GDM1 (cell line): ENCODE data around the gene GPR25.

Experiments used
- DNase-seq: peaks from one replicate; lab custom pipeline; 2025; lab: John Stamatoyannopoulos, UW

GPR25 gene, protein sequence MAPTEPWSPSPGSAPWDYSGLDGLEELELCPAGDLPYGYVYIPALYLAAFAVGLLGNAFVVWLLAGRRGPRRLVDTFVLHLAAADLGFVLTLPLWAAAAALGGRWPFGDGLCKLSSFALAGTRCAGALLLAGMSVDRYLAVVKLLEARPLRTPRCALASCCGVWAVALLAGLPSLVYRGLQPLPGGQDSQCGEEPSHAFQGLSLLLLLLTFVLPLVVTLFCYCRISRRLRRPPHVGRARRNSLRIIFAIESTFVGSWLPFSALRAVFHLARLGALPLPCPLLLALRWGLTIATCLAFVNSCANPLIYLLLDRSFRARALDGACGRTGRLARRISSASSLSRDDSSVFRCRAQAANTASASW

DNA sequence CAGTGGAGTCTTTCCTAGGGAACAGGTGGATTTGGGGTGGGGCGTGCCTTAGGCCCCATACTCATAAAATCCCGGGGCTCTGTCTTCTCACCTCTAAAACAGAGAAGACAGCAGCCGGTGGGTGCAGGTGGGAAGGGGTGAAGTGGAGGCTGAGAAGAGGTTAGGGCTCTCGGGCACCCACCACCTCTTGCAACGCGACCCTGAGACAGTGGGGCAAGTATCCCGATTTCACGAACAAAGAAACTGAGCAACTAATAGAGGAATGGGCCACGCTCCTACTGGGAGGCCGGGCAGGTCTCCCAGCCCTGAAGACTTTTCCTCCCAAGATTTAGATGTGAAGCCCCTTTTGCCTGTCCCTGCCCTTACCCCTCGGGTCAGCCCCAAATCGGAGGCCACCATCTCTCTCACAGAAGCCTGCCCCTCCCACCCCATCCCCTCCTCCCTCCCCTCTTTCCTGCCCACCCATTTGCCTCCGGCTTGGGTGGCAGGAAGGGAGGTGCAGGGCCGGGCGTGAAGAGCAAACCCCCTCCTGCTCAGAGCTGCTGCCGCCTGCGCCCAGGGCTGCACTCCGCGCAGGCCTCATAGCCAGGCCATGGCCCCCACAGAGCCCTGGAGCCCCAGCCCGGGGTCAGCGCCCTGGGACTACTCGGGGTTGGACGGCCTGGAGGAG, at the start of gene GPR25:
Gene GPR25 (plus strand): TSS at position 536 of the 670 bp plus-strand sequence. CDS start 57 bp downstream, at position 593.
- DNase-seq = no peak

DNA sequence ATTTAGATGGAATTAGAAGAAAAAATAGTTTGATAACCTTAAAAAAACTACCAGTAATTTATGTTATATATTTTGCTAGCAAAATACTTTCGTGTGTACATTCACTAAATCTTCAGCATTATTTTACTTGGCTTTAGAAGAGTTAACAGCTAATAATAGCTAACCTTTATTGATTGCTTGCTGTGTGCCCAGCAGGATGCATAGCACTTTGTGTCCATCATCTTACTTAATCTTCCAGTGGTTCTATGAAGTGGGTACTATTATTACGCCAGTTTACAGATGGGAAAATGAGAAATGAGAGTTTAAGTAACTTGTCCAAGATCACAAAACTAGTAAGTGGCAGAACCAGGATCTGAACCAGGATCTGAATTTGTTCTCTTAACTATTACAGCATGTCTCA, 41.7 kb upstream of the GPR25 start:
- no peak for DNase-seq

DNA sequence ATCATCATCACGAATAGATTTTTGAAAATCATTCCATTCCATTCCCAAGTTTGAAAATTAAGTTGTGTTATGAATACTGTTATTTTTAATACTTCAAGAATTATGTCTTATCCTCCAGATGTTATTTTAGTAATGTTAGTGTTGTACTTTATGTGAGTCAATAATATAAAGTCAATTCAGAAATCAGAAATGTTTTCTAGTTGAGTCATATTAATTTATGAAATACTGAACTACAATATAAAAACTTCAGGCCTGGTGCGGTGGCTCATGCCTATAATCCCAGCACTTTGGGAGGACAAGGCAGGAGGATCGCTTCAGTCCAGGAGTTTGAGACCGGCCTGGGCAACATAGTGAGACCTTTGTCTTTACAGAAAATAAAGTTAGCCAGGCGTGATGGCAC, 38.4 kb upstream of the GPR25 start:
- DNase-seq = no peak

DNA sequence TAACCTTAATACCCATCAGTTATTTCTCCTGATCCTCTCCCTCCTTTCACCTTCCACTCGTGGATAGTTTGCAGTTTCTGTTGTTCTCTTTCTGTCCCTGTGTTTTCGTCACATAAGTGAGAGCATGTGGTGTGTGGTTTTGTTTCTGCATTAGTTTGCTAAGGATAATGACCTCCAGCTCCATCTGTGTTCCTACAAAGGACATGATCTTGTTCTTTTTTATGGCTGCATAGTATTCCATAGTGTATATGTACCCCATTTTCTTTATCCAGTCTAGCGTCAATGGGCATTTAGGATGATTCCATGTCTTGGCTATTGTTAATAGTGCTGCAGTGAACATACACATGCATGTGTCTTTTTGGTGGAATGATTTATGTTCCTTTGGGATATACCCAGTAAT, 36.6 kb upstream of the GPR25 start:
- DNase-seq = no peak

DNA sequence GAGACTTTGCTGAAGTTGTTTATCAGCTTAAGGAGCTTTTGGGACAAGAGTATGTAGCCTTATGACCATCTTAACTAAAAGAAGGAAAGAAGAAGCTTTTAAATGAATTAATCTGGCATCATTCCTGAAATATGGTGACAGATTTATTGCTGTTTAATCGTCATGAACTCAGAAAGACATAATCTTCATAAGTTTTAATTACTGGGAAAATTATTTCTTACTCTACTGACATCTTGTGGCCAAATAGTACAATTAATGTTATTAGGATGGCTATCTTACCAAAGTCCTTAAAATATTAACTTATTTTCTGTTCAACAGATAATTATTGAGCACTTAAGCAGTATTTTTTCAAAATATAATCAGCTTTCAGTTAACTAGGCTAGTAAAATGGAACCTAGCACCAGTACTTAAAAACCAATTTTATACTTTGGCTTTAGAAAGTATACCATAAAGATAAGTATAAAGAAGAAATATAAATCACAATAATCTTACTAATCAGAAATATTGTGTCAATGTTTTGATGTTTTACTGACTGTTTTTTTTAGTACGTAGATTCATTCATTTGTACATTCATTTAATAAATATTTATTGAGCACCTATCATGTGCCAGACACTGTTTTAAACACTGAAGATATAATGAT, 34.7 kb upstream of the GPR25 start:
- DNase-seq = no peak

DNA sequence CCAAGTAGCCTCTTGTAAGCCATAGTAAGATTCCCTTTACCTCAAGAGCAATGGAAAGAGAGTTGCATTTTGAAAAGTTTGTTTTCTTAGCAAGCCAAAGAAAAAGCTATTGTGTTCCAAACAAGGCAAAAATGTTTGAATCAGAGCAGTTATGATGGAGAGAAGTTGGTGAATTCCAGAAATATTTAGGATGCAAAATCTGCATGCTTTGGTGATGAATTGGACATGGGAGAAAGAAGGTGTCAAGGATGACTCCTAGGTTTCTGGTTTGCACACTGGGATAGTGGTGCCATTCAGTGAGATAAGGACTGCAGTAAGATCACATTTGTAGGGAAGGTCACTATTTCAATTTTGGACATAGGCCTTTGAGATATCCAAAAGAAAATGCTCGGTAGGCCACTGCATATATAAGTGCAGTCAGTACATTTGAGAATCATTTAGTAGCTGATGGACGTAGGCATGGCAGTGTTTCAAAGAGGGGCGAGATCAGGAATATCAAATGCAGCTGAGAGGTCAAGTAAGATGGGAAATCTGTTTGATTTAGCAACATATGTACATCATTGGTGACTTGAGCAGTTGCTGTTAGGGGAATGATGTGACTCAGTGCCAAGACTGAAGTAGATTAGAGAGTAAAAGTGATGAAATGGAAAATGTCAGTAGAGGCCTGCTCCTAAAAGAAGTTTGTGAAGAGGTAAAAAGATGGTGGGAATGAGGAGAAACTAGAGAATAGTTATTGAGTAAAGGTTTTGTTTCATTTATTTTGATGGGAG, 33.9 kb upstream of the GPR25 start:
- DNase-seq = no peak

DNA sequence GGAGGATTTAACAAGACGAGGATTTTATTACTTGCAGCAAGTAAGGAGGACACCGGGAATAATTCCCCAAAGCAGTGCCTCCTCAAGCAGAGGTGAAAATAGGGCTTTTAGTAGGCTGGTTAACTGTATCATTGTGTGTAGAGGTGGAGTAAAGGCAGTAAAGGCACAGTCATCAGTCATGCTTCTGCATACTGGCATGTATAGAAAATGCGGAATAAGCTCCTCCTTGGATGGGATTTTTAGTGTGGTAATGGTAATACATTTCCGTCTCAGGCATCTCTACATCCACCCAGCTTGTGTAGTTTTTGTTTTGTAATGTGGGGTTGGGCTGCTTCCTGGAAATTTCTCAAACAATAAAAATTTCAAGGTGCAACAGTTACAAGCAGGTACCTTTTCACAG, 27.4 kb upstream of the GPR25 start:
- no peak for DNase-seq

DNA sequence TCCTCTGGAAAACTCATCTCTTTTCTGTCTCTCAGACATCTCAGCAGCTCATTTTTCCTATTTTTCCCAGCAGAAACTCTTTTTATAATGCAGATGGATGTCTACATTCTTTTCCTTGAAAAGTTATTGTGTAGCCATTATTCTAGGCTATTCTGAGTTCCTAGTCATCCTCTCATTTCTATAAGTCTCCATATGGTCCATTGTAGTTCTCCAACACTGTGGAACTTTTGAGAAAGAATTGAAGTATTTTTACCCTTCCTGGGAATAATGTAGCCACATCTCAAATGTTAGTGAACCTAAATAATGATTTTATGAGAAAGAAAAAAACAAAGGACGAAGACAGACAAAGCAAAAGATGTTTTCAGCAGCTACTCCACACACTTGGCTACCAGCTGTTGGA, 26.4 kb upstream of the GPR25 start:
- DNase-seq = no peak

DNA sequence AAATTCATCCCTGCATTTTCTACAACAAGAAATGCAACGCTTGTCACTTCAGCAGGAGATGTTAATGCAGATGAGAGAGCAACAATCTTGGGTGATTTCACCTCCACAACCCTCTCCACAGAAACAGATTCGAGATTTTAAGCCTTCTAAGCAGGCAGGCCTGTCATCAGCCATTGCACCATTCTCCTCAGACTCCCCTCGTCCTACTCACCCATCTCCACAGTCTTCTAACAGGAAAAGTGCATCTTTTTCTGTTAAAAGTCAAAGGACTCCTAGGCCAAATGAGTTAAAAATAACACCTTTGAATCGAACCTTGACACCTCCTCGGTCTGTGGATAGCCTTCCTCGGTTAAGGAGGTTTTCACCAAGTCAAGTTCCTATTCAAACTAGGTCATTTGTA, 23.4 kb upstream of the GPR25 start:
- DNase-seq = no peak

DNA sequence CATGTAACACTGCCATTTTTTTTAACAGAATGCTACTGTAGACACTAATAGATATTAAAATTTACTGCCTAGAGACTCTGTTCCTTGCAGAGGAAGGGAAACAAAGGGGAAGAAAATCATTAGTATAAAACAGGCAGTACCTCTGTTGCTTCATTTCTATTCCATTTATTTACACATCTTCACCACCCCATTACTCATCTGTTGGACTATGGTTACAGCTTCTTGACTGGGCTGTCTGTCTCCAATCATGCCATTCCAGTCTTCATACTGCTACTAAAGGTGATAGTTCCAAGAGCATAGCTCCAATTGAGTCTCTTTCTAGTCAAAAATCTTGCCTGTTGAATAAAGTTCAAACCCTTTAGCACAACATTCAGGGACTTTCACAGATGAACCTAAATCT, 22.2 kb upstream of the GPR25 start:
- DNase-seq = no peak

DNA sequence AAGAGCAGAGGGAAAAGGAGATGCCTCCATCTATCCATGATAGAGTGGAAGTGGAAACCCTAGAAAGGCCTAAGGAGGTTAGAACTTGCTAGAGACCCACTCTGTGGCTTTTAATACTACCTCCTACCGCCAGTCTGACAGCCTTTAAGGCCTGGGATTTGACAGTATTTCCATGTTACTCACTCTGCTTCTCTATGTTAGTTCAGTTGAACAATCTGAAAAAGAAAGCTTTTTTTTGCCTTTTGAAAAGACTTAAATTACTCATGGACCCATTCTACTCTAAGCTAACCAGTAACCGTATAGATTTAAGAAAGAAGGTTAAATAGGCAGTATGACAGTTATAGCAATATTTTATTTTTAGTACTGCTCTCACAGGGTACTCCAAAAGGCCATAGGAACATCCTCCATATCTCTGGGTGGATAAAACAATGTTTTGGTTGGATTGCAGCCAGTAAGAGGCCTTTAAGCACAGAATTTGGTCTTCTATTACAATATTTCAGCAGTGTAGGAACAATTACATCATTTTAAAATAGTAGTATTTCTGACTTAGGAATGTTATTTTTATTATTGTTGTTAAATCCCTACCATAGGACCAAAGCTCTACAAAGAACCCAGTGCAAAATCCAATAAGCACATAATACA, 15.9 kb upstream of the GPR25 start:
- no peak for DNase-seq

DNA sequence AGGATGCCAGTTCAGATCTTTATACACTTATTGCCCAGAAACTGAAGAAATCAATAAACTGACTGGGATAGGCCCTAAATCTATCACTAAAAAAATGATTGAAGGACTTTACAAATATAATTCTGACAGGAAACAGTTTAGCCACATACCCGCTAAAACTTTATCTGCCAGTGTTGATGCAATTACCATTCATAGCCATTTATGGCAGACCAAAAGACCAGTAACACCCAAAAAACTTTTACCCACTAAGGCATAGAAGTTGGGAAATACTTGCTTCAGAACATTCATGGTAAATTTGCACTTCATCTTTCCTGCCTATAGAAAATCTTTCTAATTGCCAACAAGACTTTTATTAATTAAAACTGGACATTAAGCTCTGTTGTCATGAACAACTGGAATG, 15.0 kb upstream of the GPR25 start:
- no peak for DNase-seq

DNA sequence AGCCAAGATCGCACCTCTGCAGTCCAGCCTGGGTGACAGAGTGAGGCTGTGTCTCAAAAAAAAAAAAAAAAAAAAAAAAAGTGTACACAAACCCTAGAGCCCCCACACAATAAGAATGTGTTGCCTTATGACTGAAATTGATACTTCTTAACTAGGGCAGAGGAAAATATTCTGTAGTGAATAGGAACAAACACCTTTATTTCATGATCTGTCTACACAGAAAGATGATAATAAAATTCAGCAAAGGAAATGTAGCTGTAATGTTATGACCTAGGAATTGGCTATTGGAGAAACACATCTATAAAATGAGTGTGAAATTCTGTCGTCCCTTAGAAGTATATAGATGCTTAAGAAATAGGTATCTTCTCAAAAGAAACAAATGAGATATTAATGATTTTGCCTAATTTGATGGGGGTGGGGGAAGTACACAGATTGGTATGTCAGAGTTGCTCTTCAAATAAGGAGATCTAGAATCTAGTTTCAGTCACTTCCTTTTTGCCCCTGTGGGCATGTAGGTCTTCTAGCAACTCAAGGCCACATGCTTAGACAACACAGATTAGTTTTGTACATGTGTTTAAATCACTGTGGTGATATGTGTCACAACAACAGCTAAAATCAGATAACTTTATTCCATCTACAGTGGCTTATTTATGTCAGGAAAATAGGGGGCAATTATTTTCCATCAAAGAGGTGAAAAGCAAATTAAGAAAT, 10.7 kb upstream of the GPR25 start:
- DNase-seq = no peak

DNA sequence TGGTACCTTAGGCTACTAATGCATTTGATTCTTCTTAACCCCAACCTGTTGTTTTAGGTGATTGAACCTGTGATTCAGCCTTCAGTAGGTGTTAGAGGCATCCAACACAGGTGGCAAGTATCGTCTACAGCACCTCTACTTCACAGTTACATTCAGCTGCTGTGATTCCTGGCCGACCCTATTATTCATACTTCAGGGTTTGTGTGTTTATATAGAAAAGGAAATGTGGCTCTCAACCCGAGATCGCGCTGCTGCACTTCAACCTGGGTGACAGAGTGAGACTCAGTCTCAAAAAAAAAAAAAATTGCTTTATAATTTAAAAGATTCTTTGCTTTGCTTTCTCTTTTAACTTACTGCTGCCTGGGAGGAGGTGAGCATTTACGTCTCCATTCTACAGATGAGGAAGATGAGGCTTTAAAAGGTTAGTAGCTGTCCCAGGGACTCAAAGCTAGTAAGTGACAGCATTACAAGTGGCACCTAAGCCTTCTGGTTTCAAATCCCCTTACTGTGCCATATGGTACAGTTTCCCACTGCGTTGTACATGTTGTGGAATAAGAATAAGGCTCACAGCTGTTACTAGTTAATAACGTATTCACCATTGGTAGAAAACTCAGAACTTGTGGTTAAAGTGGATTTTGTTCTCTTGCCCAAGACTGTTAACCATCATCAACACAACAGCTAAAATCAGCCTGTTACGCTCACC, 9.9 kb upstream of the GPR25 start:
- no peak for DNase-seq

DNA sequence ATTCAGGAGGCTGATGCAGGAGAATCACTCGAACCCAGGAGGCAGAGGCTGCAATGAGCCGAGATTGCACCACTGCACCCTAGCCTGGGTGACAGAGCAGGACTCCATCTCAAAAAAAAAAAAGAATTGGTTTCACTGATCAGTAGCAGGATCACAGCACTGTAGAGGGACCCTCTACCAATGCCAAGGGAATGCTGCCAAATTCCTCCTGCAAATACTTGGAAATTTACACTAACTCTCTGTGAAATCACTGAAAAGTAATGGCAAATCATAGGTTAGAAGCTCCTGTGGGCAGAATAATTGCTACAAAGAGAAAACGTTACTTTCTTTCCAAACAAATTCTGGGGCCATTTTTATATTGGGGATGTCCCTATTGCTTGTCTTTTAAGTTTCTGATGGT, 6.7 kb upstream of the GPR25 start:
- DNase-seq = no peak

DNA sequence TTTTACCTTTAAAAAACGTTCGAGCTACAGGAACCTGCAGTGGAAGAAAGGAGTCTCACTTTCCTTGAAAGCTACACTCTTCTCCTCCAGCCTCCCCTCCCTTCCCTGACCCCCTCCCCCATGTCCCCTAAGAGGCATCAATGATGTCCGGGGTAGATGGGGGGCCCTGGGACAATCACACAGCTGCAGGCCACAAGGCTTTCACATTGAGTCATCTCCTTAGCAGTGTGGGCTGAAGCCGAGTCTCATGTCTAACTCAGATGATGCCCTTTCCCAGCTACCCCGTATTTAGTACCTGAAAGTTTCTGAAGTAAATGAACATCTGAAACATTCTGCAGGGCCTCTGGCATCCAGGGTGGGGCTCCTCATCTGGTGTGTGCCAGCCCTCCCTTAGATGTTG, 6.3 kb upstream of the GPR25 start:
- DNase-seq = no peak

DNA sequence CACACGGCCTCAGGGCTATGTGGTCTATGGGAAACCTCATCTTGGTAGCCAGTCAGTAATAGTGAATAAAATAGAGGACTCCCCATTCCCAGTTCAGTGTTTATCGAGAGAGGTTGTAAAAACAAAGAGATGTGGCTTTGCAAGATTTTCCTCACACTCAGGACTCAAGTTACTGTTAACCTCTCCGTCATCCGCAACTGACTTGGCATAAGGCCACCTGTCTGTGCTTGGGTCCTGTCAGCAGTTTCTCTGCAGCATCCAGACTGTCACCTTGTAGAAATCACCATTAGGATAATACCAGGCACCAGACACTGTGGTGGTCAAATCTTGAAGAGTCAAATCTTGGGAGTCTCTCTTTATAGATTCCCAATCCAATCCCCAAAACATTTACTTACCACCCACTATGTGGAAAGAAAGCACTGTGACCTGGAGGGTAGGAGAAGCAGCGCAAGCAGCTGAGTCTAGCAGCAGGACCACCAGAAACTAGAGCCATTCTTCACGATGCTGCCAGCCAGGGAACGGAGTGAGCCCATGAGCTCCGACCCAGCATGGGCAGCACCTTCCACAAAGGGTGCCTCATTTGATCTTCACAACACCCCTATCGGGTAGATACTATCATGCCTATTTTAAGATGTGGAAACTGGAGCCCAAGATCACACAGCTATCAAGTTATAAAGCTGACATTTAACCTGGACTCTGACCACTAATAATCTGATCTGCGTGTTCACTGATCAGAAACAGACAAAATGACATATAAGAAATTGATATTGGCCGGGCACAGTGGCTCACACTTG, 5.6 kb upstream of the GPR25 start:
- no peak for DNase-seq

DNA sequence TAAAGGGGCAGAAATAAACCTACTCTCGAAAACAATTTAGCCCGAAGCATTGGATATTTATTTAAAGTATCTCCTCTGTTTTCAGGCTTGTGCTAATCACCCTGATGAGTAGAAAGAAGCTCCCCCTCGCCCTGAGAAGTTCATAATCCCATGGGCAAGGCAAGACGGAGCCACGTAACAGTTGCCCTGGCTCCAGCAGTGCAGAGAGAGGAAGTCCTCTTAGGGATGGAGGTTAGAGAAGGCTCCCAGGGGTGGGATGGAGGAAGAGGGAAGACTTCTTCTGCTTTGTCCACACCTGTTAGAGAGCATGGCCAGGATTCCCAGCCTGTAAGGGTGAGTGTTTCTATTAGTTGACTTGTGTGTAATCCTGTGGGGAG, 3.4 kb upstream of the GPR25 start:
- no peak for DNase-seq

DNA sequence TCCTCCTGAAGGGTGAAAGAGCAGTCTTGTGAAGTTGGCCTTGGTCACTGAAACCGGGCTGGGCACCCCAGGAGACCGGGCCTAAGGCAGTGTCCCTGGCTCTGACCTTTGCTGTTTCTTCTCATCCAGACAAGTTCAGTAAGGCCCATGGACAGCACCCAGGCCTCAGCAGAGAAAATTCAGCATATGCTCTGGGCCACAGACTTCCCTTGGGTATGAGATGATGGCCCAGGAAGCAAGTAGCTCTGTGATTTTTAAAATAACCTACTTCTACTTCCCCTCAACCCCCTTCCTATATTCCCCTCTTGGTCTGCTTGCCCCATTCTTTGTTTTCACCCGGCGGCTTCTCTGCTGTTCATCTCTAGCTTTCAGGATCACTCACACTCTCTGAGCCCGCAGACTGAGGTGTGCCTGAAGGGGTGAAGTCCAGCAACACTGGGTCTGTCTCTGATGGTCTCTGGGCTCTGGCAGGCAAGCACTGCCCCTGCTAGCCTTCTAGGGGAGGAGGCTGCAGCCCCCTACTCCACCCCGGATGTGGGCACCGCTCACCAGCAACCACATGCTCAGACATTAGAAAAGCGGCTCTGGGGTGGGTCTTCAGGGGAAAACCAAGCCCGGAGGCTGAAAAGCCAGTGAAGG, 2.9 kb upstream of the GPR25 start:
- no peak for DNase-seq
